Ascending aorta (tissue), 2 donors: ENCODE measurements around the gene MAML3. TPM values are rescaled to one million over a fixed set of nuclear protein-coding genes. Genes with fewer than 3 reads are reported as not detected.

Source experiments
- DNase-seq, 2 donors: peaks; one replicate each; pipeline ENCODE4 v3.0.0-alpha.2; 2019; ENCODE audit warnings: low spot score in 2 of 2
- H3K27ac ChIP-seq, 2 donors: fragments of 200-600 bp; sonication (generic); one replicate each; pipeline ENCODE4 v1.5.1; 2016 to 2017; ENCODE audit warnings: mild to moderate bottlenecking in 1 of 2
- H3K27me3 ChIP-seq: fragments of 200-600 bp; sonication (generic); one replicate; pipeline ENCODE4 v1.5.1; 2017
- H3K36me3 ChIP-seq, 2 donors: fragments of 200-600 bp; sonication (generic); one replicate each; pipeline ENCODE4 v1.5.1; 2016
- H3K4me1 ChIP-seq, 2 donors: fragments of 200-600 bp; sonication (generic); one replicate each; pipeline ENCODE4 v1.5.1; 2016 to 2017; ENCODE audit warnings: mild to moderate bottlenecking in 1 of 2
- H3K4me3 ChIP-seq, 2 donors: fragments of 200-600 bp; sonication (generic); one replicate each; pipeline ENCODE4 v1.5.1; 2016 to 2017; ENCODE audit warnings: mild to moderate bottlenecking in 1 of 2
- H3K9me3 ChIP-seq, 2 donors: fragments of 200-600 bp; sonication (generic); one replicate each; pipeline ENCODE4 v1.5.1; 2016
- intact Hi-C: fragments of 100-400 bp; cut with DNase I; formaldehyde crosslinking; loops from one replicate; pipeline ENCODE4 v1.15.1; 2023
- total RNA-seq: library from RNA; depleted of rRNA; stranded (reverse); fragments of >200 nt; gene quantifications from one replicate; pipeline ENCODE4 v1.1.0, GENCODE V29; 2016
- TF ChIP-seq, protein P1 (sequence below), 3 experiments: fragments of 200-600 bp in 2 of 3; fragments of 450-650 bp in 1 of 3; sonication (generic) in 2 of 3; IDR thresholded peaks; one replicate each; pipeline ENCODE4 v1.5.1; 2016 to 2019; ENCODE audit warnings: antibody characterized with exemption in 3 of 3, mild to moderate bottlenecking in 1 of 3, moderate library complexity in 1 of 3

Gene MAML3
- total RNA-seq, 1 donor from 2014 or later: 4.7 TPM

DNA sequence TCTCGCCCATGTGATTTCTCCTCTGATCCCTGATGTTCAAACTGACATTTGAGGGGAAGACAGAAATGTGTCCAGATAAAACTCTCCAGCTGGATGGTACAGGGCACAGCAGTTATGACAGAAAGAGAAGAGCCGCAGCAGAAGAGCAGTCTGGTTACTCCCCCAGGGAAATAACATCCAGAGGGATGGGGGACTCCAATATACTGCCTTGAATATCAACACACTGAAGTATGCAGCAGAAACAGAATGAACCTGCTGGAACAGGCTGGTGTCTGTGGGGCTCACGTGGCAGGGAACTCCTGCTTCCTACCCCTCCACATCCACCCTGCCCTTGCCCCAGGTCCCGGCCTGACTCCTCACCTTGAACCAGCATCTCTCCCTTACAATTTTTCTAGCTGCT is 394.9 kb downstream of the MAML3 start:
- intact Hi-C loops: no loop called here

DNA sequence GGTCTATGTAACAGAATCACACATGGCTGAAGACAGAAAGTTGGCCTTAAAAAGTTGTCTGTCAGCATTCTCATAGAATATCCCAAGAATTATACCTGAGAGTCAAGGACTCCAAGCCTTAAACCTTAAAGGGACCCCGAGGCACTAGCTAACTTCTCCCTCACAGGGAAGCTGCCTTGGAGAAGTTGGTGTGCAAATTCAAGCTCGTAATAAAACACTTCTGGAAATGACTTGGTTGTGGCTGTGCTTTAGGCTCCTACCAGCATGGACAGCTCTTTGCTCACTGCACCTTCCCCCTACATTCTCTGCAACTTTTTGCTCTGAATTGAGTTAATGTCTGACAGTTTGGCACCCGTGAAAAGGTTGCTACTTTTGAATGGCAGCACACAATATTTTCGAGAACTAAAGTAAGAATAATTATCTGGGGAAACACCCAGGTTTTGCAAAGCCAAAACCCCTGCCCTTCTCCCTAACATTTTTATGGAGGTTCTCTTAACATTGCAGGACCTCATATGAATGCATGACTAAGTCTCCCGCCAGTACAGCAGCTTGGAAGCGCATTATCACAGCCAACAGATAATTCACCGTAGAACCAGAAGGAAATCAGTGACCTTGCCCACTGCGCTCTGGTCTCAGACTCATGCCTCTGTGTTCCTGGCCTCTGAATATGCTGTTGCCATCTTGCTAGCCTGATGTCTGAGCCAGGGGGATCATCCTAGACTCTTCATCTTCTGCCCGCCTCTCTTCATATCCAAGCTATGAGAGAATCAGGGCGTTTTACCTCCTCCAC is 397.4 kb downstream of the MAML3 start:
- H3K27ac ChIP-seq: no peak overlapping the region
- H3K4me1 ChIP-seq: no peaks in the 10 kb centered on the region
- no peak for DNase-seq
- TF ChIP-seq, protein P1, sequence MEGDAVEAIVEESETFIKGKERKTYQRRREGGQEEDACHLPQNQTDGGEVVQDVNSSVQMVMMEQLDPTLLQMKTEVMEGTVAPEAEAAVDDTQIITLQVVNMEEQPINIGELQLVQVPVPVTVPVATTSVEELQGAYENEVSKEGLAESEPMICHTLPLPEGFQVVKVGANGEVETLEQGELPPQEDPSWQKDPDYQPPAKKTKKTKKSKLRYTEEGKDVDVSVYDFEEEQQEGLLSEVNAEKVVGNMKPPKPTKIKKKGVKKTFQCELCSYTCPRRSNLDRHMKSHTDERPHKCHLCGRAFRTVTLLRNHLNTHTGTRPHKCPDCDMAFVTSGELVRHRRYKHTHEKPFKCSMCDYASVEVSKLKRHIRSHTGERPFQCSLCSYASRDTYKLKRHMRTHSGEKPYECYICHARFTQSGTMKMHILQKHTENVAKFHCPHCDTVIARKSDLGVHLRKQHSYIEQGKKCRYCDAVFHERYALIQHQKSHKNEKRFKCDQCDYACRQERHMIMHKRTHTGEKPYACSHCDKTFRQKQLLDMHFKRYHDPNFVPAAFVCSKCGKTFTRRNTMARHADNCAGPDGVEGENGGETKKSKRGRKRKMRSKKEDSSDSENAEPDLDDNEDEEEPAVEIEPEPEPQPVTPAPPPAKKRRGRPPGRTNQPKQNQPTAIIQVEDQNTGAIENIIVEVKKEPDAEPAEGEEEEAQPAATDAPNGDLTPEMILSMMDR (IDR thresholded peaks at IDR 0.05): no peak
- H3K36me3 ChIP-seq: no peaks in the 10 kb centered on the region
- H3K9me3 ChIP-seq: no peaks in the 10 kb centered on the region
- H3K4me3 ChIP-seq: no peak overlapping the region
- H3K27me3 ChIP-seq: no peaks in the 10 kb centered on the region
- intact Hi-C loops: no loop called here

More for the DNA sequence above, 394.9 kb downstream of the MAML3 start:
- Histone ChIP-seq H3K9me3 (no peaks in the 10 kb centered on the region), H3K4me1 (peaks cover 5 to 14% of the 10 kb centered on the region in 2 donors), H3K36me3 (no peaks in the 10 kb centered on the region), H3K27me3 (no peaks in the 10 kb centered on the region), H3K27ac (no peak overlapping the region), H3K4me3 (no peak overlapping the region)
- TF ChIP-seq, protein P1 (IDR thresholded peaks at IDR 0.05): no peak
- no peak for DNase-seq

DNA sequence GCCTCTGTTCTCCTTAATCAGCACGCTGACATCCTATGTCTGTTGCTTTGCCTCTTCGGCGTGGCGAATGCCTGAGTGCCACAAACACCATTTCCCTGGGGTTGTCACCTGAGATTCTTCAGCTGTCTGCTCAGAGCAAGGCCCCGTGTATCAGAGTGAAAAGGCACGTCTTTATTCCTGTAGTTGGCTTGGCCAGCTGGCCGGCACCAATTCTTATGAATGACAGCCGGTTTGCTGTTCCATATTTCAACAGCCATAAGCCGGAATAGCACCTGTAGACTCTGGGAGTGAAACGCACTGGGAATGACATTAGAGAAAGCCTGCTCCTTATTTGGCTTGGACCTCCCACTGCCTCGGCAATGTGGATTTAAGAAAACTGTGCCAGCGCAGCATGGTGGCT is 399.0 kb downstream of the MAML3 start:
- intact Hi-C loops: no loop called here
- Histone ChIP-seq H3K4me1 (no peaks in the 10 kb centered on the region), H3K27me3 (no peaks in the 10 kb centered on the region), H3K9me3 (no peaks in the 10 kb centered on the region), H3K4me3 (no peak overlapping the region), H3K36me3 (no peaks in the 10 kb centered on the region), H3K27ac (no peak overlapping the region)
- no peak for DNase-seq
- TF ChIP-seq, protein P1 (IDR thresholded peaks at IDR 0.05): no peak

DNA sequence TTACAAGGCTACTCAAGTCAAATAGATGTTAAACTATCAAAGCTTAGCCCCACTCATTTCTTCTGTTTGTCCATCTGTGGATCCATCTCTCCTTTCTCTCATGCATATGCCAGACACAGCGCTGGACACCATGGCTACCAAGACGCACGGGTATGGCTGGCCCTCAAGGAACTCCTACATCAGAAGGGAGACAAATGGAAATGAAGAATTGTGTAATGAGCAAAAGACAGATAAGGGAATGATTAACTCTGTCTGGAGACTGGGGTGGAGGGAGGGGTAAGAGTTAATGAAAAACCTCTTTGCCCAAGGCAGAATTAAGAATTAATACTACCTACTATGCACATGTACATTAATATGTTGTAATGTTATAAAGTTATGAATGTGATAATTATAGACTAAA is 400.3 kb downstream of the MAML3 start:
- no peak overlapping the region for H3K4me3 ChIP-seq
- no peaks in the 10 kb centered on the region for H3K9me3 ChIP-seq
- H3K4me1 ChIP-seq: no peaks in the 10 kb centered on the region
- H3K36me3 ChIP-seq: no peaks in the 10 kb centered on the region
- no peak overlapping the region for H3K27ac ChIP-seq
- no peaks in the 10 kb centered on the region for H3K27me3 ChIP-seq
- intact Hi-C loops: no loop called here
- DNase-seq: no peak
- TF ChIP-seq, protein P1 (IDR thresholded peaks at IDR 0.05): no peak

DNA sequence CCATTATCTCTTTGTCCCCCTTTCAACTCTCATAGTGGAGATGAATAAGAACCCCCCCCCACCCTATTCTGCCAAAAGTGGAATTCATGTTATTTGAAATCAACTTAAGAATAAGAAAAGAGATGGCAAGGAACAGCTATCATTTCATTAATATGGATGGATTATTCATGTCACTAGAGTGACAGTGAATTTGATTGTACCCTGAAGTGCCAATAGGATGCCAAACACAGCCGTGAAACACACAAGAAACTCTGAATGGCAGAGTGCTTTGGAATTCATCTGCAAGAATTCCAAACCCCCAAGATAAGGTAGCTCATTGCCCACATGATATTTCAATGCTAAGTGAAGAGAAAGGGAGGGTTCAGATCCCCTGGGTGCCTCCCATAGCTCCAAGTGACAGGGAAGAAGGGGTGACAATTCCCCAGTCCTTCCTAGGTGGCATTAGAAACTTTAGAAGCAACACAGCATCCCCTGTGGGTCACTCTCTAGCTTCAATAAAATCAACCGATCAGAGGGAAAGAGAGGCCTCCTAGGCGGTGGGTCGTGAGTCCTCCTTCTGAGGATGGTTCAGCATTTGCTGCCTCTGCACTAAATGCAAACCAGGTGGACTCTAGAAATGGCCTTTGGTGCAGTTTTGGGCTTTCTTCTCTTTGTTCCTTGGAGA is 404.0 kb downstream of the MAML3 start:
- Histone ChIP-seq H3K9me3 (no peaks in the 10 kb centered on the region), H3K4me1 (no peaks in the 10 kb centered on the region), H3K27me3 (no peaks in the 10 kb centered on the region), H3K27ac (no peak overlapping the region), H3K4me3 (no peak overlapping the region), H3K36me3 (no peaks in the 10 kb centered on the region)
- intact Hi-C loops: no loop called here
- no peak for DNase-seq
- TF ChIP-seq, protein P1 (IDR thresholded peaks at IDR 0.05): no peak
